ENCODE data around the gene LIF.

DNA sequence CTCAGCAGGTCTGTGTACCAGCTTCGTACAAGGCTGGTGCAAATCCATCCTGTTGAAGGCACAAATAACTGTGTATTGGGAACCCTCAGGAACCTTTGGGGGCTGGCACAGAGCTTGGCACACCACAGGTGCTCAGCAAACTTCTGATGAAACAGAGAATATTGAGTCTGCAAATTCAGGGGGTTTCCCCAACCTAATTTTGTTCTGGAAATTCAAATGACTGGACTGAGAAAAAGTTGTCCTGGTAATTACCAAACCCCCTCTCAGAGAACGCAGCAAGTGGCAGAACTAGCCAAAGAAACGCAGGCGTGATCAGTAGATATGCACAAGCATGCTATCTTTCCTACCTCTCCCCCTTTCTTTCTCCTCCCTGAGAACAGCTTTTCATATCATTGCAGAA is 47.6 kb downstream of the LIF start:
- TF ChIP-seq EP300 (IDR thresholded peaks at IDR 0.05) (no peak), POLR2AphosphoS5 (IDR thresholded peaks at IDR 0.05) (no peak), POLR2A (IDR thresholded peaks at IDR 0.05) (no peak)
- TF ChIP-seq, protein P1, sequence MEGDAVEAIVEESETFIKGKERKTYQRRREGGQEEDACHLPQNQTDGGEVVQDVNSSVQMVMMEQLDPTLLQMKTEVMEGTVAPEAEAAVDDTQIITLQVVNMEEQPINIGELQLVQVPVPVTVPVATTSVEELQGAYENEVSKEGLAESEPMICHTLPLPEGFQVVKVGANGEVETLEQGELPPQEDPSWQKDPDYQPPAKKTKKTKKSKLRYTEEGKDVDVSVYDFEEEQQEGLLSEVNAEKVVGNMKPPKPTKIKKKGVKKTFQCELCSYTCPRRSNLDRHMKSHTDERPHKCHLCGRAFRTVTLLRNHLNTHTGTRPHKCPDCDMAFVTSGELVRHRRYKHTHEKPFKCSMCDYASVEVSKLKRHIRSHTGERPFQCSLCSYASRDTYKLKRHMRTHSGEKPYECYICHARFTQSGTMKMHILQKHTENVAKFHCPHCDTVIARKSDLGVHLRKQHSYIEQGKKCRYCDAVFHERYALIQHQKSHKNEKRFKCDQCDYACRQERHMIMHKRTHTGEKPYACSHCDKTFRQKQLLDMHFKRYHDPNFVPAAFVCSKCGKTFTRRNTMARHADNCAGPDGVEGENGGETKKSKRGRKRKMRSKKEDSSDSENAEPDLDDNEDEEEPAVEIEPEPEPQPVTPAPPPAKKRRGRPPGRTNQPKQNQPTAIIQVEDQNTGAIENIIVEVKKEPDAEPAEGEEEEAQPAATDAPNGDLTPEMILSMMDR (IDR thresholded peaks at IDR 0.05): no peak

Measured in stomach (tissue), 4 donors.